Urinary bladder (tissue), 4 donors: ENCODE data around the gene PROX2. TPM values are rescaled to one million over a fixed set of nuclear protein-coding genes. Genes with fewer than 3 reads are reported as not detected.

Source experiments
- DNase-seq: peaks from one replicate; pipeline ENCODE4 v3.0.0-alpha.2; 2015; ENCODE audit errors: extremely low spot score
- H3K27ac ChIP-seq: one replicate; pipeline ENCODE4 v1.5.1; 2013; ENCODE audit warnings: low read depth, mild to moderate bottlenecking, moderate library complexity
- H3K36me3 ChIP-seq: one replicate; pipeline ENCODE4 v1.6.1; 2013; ENCODE audit warnings: mild to moderate bottlenecking, moderate library complexity; ENCODE audit not compliant: insufficient read depth
- H3K4me1 ChIP-seq: one replicate; pipeline ENCODE4 v1.6.1; 2013; ENCODE audit warnings: mild to moderate bottlenecking, moderate library complexity; ENCODE audit not compliant: insufficient read depth
- H3K4me3 ChIP-seq: one replicate; pipeline ENCODE4 v1.5.1; 2013; ENCODE audit warnings: low read depth, low read length
- WGBS: extraction: QIAGEN DNeasy Blood & Tissue Kit; methylation state at CpG from one replicate; pipeline ENCODE4 v1.1.7; 2013; 5-methylcytosine and 5-hydroxymethylcytosine counted together
- polyA plus RNA-seq: library from polyadenylated mRNA; stranded (reverse); fragments of 200-250 nt; gene quantifications from one replicate; pipeline ENCODE4 v1.2.3, GENCODE V29; 2013
- total RNA-seq: library from RNA; depleted of rRNA; stranded (reverse); fragments of >200 nt; gene quantifications from one replicate; pipeline ENCODE4 v1.2.3, GENCODE V29; 2014
- donor health status: healthy with polysubstance abuse.
- donor health status: healthy.

Gene PROX2, protein sequence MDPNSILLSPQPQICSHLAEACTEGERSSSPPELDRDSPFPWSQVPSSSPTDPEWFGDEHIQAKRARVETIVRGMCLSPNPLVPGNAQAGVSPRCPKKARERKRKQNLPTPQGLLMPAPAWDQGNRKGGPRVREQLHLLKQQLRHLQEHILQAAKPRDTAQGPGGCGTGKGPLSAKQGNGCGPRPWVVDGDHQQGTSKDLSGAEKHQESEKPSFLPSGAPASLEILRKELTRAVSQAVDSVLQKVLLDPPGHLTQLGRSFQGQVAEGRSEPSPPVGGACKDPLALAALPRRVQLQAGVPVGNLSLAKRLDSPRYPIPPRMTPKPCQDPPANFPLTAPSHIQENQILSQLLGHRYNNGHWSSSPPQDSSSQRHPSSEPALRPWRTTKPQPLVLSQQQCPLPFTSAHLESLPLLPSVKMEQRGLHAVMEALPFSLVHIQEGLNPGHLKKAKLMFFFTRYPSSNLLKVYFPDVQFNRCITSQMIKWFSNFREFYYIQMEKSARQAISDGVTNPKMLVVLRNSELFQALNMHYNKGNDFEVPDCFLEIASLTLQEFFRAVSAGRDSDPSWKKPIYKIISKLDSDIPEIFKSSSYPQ
- total RNA-seq (not detected), polyA plus RNA-seq (not detected)

DNA sequence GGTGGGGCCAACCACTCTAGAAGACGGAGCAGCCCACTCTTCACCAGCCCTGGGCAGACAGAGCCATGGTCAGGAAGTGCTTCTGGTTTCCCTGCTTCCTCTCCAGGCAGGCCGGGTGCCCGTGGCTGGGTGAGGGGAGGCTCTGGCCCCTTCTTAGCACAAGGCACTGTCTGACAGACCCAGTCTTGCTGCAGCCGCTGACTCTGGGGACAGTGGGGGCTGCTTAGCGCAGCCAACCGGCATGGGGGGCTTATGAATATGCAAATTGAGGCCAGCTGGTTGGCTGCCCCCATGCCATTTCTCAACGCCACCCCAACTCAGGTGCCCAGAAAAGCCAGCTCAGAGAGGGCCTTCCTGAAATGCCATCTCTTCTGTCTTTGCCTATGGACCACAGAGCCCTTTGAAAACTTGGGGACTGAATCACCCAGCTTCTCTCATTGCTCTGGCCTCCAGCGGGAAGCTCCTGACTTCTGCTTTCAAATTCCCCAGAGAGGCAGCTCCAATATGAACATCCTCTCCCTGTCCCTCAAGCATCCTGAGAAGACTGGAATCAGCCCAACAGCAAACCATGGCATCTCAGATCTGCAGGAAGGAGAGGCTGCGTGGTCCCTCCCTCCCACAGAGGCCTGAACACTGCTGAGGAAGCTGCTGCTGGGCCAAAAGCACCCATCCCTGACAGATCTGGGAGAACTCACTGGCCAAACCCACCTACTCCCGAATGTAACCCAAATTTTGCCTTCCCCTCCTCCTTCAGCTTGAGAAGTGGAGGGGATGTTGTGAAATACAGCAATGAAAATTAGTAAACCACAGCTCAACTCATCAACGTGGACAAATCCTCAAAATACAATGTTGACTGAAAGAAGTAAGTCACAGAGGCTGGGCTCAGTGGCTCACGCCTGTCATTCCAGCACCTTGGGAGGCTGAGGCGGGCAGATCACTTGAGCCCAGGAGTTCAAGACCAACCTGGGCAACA is at the start of gene PROX2:
PROX2 (minus strand) TSS at position 205 of the 973 bp plus-strand sequence. CDS start 12,311 bp downstream, outside the sequence.
- WGBS, result 55% methylated on average over 13 of the region's 13 CpGs
- H3K4me3 ChIP-seq, result no peak within 1 kb of the TSS

DNA sequence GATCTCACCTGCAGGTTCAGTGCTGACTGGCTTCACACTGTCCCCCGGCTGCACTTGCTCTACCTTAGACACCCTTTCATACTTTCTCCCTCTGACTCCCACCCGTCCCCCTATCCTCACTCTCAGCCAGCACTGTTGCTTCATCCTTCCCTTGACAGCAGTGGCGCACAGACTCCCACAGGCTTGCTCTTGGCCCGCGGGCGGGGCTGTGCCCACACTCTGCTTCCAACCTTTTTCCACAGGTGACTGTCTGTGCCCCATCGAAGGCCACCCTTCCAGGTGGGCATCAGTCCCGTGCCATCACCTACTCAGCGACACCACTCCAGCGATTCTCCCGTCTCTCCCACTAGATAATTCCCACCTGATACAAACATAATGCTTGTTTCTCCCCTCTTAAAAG is 48.1 kb upstream of the PROX2 start:
- no peak for DNase-seq

More for the DNA sequence above, at the start of gene PROX2:
- no peak for DNase-seq
- no peaks in the 10 kb centered on the region for H3K4me1 ChIP-seq
- no peaks in the 10 kb centered on the region for H3K36me3 ChIP-seq
- H3K27ac ChIP-seq, result no peak within 1 kb of the TSS

DNA sequence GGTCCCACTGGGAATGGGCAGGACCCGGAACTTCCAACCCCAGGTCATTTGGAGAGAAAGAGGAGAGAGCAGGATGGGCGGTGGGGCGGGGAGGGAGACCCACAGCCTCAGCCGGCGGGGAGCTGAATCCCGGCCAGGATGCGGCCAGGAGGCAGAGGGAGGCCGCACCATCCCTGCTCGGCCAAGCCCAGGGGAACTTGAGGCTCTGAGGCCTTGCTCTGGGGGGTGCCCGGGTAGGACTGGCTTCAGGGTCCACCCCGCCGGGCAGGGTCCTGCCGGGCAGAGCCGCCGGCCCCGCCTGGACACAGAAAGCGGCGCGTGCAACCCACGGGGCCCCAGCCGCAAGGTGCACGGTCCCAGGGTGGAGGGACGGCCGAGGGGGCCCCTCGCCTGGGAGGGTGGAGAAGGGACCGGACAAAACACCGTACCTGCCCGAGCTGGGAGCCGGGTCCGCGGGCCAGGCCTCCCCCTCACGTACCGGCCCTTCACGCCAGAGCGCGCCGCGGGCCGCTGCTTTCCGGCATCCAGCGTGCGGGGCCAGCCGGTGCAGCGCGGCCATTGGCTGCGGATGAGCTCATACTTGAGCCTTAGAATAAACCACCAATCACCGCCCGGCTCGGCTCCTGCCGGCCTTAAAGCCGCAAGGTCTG is 46.9 kb upstream of the PROX2 start, which contains the start of gene RPS6KL1:
RPS6KL1 (minus strand) TSS at position 509 of the 650 bp plus-strand sequence. CDS start 1,719 bp downstream, outside the sequence.
- 5% methylated on average over 51 of the region's 51 CpGs for WGBS
- Histone ChIP-seq H3K36me3 (no peaks in the 10 kb centered on the region), H3K4me1 (no peaks in the 10 kb centered on the region), H3K27ac (no peak within 1 kb of the TSS), H3K4me3 (peak within 1 kb of the TSS; percentile 23)
- peak; percentile 45 for DNase-seq

More for the DNA sequence above, 48.1 kb upstream of the PROX2 start:
- 84% methylated on average over 11 of the region's 11 CpGs for WGBS
- H3K4me1 ChIP-seq, result no peaks in the 10 kb centered on the region
- H3K36me3 ChIP-seq, result no peaks in the 10 kb centered on the region
- H3K27ac ChIP-seq, result no peak overlapping the region
- H3K4me3 ChIP-seq, result no peak overlapping the region

DNA sequence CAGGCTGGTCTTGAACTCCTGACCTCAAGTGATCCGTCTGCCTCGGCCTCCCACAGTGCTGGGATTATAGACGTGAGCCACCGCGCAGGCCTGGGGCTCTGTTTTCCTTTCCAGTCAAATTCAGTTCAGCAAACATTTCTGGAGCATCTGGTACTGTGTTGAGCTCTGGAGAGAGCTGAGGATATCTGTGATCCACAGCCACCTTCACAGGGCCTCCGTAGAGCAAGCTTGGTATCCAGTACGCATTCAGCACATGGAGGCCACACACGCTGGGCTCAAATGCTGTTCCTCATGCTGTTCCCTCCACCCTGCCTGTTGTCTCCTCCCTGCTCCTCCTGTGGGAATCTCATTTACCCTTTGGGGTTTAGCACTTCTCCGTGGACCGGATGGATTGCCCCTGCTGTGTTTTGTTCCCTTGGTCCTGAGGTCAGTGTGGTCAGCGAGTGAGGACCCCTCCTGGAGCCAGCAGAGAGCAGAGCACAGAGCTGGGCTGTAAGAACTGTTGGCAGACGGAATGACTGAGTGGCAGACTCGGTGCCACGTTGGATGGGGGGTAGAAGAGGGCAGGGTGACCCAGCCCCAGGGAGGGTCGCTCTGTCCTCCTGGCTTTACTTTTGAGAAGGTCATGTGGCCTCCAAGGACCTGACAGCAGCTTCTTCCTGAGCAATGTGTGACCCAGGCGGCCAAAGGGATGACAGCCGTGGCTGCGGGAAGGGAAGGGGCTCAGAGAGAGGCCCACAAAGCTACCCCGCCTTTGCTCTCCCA is 46.2 kb upstream of the PROX2 start:
- no peak overlapping the region for H3K27ac ChIP-seq
- no peak for DNase-seq
- H3K4me3 ChIP-seq, result no peak overlapping the region
- H3K36me3 ChIP-seq, result no peaks in the 10 kb centered on the region
- H3K4me1 ChIP-seq, result no peaks in the 10 kb centered on the region
- WGBS, result 77% methylated on average over 19 of the region's 19 CpGs

DNA sequence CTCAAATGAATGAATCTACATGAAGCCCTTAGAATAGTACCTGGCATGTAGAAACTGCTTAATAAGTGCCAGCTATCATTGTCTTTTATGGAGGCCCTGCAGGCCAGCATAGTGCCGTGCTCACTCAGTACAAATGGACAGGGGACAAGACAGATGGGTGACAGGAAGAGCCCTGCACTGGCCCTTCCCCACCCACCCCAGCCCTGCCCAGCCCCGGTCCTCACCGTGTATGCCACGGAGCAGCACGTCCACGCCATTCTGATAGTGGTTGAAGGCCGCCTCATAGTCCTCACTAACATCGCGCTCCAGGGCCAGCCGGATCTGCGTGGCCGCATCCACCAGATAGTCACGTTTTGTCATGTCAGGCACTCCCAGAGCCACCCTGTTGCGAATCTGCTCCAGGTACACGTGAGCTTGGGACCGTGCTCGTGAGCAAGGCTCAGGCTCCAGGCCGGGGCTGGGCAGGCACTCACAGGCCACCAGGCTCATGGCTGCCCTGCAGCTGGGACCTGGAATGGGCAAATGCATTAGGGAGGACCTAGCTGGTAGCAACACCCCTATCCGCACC is 45.2 kb upstream of the PROX2 start:
- Histone ChIP-seq H3K36me3 (no peaks in the 10 kb centered on the region), H3K4me3 (no peak overlapping the region), H3K4me1 (no peaks in the 10 kb centered on the region), H3K27ac (no peak overlapping the region)
- DNase-seq, result no peak
- WGBS, result 91% methylated on average over 19 of the region's 19 CpGs

DNA sequence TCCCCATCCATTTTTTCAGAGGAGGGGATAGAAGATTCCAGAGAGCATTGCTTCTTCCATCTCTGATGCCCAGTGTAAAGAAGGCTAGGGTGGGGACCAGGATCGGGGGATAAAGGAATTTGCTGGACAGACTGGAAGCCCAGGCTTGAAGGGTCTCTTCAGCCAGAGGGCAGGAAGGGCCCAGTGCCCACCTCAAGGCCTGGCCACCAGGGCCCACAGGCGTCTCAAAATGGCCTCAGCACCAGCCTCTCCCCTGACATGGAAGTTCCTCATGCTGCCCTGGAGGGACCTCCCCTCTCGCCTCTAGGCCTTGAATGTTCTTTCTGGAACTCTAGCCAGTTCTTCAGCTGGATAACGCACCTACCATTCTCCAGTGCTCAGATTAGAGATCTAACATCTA is 44.3 kb upstream of the PROX2 start:
- Histone ChIP-seq H3K4me1 (no peaks in the 10 kb centered on the region), H3K27ac (no peak overlapping the region), H3K4me3 (no peak overlapping the region), H3K36me3 (no peaks in the 10 kb centered on the region)
- WGBS, result 88% methylated on average over 4 of the region's 4 CpGs
- no peak for DNase-seq

DNA sequence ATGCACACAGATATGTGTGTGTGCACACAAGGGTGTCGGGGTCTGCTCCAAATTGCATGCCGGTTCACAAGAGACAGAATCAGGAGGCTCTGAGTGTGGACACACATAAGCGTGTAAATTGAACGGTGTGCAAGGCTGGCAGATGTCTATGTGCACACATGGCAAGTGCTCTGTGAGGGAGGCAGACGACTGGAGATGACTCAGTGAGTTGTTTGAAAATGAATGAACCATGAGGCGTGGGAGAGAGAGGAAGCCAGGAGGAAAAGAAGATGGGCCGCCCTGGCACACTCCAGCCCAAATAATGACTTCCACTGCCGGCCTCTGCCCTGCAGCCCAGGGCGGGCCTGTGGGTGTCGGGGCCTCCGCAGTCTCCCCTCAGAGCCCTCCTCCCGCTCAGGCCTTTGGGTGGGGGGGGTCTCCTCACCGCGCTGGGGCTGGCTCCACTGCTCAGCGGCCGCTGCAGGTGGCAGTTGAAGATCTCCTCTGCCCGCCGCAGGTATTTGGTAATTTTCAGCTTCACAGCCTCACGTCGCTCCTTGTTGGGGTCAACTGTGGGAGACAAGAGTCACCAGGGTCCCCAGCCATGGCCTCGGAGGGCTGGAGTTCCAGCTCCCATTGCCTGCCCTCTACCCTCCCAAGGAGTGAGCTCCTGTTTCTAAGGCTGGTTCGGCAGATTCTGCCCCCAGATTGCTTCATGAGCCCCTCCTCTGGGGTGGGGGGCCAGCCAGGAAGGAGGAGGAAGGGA is 43.6 kb upstream of the PROX2 start:
- no peak for DNase-seq
- H3K36me3 ChIP-seq, result no peaks in the 10 kb centered on the region
- 88% methylated on average over 22 of the region's 22 CpGs for WGBS
- H3K4me3 ChIP-seq, result no peak overlapping the region
- no peak overlapping the region for H3K27ac ChIP-seq
- H3K4me1 ChIP-seq, result no peaks in the 10 kb centered on the region

DNA sequence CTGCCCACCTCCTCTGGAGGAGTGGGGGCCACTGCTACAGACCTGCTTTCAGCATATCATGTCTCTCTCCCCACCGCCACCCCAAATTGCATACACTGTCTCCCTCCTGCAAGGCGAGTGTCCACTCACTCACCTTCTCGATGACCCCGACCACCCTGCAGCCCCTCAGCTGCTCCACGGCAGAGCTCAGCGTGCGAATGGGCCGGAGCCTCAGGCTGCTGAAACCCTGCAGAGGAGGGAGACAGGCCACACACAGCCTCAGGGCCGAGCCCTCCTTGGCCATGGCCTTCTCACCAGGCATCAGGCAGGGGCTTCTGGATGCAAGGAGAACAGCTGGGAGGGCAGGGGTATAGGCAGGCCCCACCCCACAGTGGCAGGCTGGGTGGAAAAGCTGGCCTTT is 42.4 kb upstream of the PROX2 start:
- H3K4me3 ChIP-seq, result no peak overlapping the region
- H3K27ac ChIP-seq, result no peak overlapping the region
- no peaks in the 10 kb centered on the region for H3K4me1 ChIP-seq
- WGBS, result 95% methylated on average over 9 of the region's 9 CpGs
- no peaks in the 10 kb centered on the region for H3K36me3 ChIP-seq
- no peak for DNase-seq

DNA sequence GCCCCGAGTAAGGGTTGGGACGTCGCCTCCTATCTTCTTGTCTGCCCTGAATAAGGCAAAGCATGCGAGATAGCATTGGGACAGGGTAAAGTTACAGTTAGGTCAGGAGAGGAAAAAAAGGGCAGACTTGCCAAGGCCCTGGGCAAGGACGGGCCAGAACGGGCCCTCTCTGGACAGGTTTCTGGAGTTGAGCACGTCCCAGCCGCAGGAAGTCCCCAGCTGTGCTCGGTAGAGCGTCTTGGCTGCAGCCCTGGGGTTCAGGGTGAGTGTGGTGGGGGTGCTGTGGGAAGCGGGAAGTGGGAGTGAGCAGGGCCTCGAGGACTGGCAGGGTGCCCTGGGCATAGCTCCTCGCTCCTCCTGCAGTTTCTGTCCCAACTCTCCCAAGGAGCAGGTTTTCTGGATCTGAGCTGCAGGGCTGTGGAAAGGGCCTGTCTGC is 41.7 kb upstream of the PROX2 start:
- Histone ChIP-seq H3K4me3 (no peak overlapping the region), H3K27ac (no peak overlapping the region), H3K4me1 (no peaks in the 10 kb centered on the region), H3K36me3 (no peaks in the 10 kb centered on the region)
- DNase-seq, result no peak
- WGBS, result 50% methylated on average over 13 of the region's 13 CpGs

DNA sequence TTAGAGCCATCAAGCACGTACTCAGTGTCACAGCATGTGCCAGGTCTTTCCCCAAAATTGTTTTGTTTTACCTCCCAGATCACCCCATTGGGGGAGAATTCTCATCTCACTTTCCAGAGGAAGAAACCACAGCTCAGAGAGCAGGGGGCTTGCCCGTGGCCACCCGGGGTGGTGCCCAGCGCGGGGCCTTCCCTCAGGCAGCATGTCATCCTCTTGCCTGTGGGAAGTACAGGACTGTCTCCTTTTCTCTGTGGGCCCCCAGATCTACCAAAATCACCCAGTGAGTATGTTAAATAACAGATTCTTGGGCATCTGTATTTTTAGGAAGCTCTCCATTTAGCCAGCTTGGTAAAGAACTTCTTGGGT is 41.2 kb upstream of the PROX2 start:
- H3K27ac ChIP-seq, result no peak overlapping the region
- H3K4me3 ChIP-seq, result no peak overlapping the region
- no peaks in the 10 kb centered on the region for H3K4me1 ChIP-seq
- no peaks in the 10 kb centered on the region for H3K36me3 ChIP-seq
- DNase-seq, result no peak
- 86% methylated on average over 5 of the region's 5 CpGs for WGBS

DNA sequence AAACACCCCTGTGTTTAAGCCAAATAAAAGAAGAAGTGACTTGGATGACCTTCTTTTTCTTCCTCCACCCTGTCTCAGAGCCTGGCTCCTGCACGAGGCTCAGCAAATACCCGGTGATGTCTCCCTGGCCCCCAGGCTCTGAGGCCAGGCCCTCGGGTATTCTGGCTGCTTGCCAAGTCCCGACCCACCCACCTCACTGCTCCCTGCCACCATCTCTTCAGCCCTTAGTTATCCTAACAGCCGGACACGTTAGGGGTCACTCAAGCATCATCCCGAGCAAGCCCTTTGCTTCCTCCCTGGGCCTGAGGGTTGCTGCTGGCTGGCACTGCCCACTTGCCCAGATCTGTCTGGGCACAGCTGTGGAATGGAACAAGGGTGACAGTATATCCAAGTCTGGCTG is 39.9 kb upstream of the PROX2 start:
- WGBS, result 53% methylated on average over 7 of the region's 7 CpGs
- no peak for DNase-seq
- Histone ChIP-seq H3K27ac (no peak overlapping the region), H3K4me3 (no peak overlapping the region), H3K36me3 (no peaks in the 10 kb centered on the region), H3K4me1 (no peaks in the 10 kb centered on the region)

DNA sequence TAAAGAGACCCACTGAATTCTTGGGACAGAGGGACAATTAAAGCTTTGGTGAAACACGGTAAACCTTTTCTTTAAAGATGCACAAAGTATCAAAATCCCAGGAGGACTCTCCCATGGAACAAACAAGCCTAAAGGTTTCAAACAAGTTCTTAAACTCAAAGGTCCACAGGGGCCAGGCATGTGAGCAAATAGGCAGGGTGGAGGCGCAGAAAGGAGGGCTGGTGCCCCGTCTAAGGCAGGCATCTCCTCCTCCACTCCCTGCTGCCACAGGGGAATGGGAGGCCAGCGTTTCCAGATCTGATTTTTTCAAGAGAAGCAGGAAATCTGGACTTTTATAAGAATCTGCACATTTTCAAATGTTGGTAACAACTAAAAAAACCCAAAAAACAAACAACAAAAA is 39.5 kb upstream of the PROX2 start:
- Histone ChIP-seq H3K4me1 (no peaks in the 10 kb centered on the region), H3K36me3 (no peaks in the 10 kb centered on the region), H3K4me3 (no peak overlapping the region), H3K27ac (no peak overlapping the region)
- DNase-seq, result no peak
- WGBS, result 81% methylated on average over 4 of the region's 4 CpGs
